GM19455 (cell line): Measurements from ENCODE around the gene ERVFRD-1.
"Not testable (repeated sequence)": the region's sequence is repeated elsewhere in the genome, so short reads cannot be mapped to it uniquely, and the experiment has no call there.

Experiments used
- ATAC-seq: cut with Tn5 transposase; IDR thresholded peaks from one replicate; pipeline ENCODE4 v1.9.1; 2021; ENCODE audit not compliant: unreplicated experiment

The ERVFRD-1 gene

DNA sequence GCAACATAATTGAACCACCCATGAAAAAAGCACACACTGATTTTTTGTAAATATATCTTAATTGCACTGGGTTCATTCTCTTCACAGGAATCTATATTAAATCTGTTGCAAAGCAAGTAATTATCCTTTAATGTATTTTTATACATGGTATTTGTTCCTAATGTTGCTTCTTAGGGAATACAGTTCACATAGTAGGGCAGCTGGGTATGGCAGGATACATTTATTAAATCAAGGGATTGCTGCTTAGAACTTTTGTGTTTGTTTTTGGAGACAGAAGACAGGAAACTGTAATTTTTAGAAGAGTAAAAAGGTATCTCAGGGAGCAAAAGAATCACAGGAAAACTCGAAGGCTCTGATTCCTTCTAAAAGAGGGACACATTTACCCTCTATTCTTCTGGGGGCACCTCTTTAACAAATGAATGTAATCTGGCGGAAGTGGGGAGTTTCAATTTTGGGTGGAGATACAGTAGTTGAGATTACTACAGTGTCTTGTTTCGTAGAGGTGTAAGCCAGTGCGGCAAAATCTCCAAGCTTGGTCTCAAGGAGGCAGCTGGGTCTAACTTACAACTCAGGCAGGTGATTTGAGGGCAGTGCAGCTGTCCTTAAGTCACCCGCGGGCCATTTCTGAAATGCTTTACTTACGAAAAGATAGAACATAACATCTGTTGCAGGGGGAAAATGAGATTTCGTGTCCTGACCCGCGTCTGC lies 18.7 kb downstream of the ERVFRD-1 start:
- ATAC-seq: peak; percentile 45

DNA sequence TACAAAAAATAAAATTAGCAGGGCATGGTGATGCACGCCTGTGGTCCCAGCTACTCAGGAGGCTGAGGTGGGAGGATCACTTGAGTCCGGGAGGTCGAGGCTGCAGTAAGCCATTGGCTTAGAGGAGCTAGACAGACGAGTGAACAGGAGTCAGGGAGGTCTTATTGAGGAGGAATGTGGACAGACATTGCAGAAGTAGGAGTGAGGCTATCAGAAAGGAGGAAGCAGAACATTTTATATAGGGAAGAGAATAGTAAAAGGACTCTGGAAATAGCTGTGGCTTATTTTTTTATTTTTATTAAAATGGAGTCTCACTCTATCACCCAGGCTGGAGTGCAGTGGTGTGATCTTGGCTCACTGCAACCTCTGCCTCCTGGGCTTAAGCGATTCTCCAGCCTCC lies 20.4 kb downstream of the ERVFRD-1 start:
- not testable (repeated sequence) for ATAC-seq

DNA sequence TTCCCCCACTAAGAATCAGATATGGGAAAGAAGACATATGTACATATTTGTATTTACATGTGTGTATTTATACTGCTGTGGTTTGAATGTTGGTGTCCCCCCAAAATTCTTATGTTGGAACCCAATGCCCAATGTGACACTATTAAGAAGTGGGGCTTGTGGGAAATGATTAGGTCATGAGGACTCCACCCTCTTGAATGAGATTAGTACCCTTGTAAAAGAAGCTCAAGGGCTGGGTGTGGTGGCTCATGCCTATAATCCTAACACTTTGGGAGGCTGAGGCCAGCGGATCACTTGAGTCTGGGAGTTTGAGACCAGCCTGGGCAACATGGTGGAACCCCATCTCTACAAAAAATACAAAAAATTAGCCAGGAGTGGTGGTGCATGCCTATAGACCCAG lies 21.8 kb downstream of the ERVFRD-1 start:
- ATAC-seq: no peak

DNA sequence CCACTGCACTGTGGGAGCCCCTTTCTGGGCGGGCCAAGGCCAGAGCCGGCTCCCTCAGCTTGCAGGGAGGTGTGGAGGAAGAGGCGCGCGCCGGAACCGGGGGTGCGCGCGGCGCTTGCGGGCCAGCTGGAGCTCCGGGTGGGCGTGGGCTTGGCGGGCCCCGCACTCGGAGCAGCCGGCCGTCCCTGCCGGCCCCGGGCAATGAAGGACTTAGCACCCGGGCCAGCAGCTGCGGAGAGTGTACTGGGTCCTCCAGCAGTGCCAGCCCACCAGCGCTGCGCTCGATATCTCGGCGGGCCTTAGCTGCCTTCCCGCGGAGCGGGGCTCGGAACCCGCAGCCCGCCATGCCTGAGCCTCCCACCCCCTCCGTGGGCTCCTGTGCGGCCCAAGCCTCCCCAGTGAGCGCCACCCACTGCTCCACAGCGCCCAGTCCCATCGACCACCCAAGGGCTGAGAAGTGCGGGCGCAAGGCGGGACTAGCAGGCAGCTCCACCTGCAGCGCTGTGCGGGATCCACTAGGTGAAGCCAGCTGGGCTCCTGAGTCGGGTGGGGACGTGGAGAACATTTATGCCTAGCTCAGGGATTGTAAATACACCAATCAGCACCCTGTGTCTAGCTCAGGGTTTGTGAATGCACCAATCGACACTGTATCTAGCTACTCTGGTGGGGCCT lies 24.2 kb downstream of the ERVFRD-1 start:
- not testable (repeated sequence) for ATAC-seq

DNA sequence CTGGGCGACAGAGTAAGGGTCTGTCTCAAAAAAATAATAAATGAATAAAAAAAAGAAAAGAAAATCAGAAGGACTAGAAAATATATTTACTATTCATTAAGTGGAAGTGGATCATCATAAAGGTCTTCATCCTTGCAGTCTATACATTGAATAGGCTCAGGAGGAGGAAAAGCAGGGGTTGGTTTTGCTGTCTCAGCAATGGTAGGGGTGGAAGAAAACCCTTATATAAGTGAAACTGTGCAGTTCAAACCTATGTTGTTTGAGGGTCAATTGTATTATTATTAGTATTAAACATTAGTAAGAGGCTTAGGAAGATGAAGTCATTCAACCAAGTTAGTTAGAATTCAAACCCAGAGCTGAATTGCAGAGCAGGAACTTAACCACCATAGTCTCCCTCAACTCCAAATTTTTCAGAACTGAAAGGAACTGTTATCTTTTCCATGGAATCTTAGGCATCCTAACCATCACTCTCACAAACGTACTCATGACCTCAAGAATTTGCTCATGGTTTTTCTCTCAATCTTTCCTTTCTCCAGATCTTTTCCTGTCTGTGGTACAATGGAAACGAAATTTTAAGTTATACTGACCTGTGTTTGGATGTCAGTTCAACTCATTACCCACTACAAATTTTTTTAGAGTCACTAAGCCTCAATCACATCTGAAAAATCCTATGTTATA lies 25.6 kb downstream of the ERVFRD-1 start:
- ATAC-seq: no peak

DNA sequence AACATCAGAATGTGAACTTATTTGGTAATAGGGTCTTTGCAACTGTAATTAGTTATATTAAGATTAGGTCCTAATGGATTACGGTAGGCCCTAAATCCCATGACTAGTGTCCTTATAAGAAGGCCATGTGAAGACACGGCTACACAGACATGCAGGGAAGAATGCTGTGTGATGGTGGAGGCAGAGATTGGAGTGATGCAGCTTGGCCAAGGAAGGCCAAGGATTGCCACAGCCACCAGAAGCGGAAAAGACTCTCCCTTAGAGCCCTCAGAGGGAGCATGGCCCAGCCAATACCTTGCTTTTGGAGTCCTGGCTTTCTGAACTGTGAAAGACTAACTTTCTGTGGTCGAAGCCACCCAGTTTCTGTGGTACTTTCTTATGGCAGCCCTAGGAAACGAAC lies 27.6 kb downstream of the ERVFRD-1 start:
- no peak for ATAC-seq

DNA sequence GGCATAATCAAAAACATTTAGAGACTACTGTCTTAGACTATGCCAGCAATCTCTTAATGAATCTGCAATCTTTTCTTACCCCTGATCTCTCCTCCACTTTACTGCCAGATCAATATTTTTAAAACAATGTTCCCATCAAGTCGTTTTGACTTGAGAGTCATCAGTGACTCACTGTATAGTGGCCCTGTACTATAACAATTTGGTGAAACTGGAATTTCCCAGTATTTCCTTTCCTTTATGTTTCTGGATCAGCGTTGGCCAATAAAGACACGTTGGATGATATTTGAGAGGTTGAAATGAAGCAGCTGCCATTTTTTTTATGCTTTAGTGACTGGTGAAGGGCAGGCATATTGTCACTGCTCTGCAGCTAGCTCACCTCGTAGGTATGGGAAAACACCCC lies 28.0 kb downstream of the ERVFRD-1 start:
- no peak for ATAC-seq

DNA sequence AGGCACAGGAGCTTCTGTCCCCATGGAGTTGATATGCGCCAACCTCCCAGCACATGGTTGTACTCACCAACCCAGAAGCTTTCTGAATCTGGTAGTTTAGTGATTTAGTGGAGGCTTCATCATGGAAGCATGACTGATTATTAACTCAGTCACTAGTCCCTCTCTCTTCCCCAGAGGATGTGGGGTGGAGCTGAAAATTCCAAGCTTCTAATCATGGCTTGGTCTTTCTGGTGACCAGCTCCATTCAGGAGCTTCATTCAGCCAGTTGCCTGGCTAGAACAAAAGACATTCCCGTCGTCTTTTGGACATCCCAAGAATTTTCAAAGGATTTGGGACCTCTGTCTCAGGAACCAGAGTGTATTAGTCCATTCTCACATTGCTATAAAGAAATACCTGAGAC lies 31.2 kb downstream of the ERVFRD-1 start:
- ATAC-seq: no peak

DNA sequence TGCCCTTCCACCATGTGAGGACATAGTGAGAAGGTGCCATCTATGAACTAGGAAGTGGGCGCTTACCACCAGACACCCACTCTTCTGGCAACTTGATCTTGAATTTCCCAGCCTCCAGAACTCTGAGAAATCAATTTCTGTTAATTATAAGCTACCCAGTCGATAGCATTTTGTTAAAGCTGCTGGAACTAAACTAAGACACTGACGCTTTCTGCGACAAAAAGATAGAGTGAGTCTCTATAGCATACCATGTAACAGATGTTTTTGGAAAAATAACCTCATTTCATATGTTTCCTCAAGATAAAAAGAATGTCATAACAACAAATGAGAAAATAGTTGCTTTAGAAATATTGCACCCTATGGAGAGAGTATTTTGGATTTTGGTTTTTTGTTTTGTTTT lies 33.3 kb downstream of the ERVFRD-1 start:
- no peak for ATAC-seq

DNA sequence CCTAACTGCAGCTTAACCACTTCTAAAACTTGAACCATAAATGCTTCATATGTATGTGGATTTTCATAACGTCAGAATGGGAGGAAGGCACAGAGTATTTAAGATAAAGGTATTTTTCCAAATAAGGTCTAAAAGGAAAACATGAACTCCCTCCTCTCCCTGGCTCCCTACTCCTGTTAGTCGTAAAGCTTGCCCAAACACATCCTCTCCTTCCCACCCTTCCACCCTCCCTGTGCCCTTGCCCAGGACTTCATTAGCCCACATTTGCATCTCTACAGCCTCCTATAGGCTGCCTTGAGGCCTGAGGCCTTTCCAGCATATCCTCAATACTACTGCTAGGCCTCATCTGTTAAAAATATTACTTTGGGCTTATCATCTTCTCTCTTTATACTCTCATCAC lies 35.0 kb downstream of the ERVFRD-1 start:
- no peak for ATAC-seq

DNA sequence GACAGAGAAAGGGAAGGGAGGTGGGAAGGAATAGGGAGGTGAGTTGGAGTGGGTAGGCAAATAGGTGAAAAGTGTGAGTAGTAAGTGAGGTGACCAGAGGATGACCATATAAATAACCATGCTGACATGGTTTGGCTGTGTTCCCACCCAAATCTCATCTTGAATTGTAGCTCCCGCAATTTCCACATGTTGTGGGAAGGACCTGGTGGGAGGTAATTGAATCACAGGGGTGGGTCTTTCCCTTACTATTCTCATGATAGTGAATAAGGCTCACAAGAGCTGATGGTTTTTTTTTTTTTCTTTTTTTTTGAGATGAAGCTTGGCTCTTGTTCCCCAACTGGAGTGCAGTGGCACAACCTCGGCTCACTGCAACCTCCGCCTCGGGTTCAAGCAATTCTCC lies 39.4 kb downstream of the ERVFRD-1 start:
- no peak for ATAC-seq

DNA sequence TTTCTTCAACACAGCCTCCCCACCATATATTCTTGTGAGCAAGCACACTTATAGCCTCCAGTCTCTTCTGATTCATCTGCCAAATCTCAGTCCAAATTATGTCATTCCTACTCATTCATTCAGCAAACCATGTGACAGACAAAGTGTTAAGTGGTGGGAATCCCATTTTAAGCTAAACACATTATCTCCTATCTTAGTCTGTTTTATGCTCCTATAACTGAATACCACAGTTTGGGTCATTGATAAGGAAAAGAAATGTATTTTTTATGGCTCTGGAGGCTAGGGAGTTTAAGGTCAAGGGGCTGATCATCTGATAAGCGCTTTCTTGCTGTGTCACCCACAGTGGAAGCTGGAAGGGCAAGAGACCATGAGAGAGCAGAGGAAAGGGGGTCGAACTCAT lies 41.8 kb downstream of the ERVFRD-1 start:
- ATAC-seq: no peak

DNA sequence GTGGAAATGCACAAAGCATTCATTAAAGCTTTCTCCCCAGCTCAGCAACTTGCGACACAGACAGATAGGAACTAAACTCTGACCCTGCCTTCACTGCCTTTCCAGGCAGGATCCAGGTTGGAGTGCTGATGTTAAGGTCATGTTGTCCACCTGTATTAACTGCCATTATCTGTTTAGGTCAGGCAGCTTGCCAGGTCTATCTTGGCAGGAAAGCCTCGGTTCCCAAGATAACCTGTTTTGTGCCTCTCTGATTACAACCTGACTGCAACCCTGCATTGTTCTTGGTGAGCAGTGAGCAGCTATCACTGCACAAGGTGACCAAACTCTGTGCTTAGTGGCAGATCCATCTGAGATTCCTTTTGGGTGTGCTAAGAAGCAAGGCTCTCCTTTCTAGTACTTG lies 44.2 kb downstream of the ERVFRD-1 start:
- ATAC-seq: no peak

DNA sequence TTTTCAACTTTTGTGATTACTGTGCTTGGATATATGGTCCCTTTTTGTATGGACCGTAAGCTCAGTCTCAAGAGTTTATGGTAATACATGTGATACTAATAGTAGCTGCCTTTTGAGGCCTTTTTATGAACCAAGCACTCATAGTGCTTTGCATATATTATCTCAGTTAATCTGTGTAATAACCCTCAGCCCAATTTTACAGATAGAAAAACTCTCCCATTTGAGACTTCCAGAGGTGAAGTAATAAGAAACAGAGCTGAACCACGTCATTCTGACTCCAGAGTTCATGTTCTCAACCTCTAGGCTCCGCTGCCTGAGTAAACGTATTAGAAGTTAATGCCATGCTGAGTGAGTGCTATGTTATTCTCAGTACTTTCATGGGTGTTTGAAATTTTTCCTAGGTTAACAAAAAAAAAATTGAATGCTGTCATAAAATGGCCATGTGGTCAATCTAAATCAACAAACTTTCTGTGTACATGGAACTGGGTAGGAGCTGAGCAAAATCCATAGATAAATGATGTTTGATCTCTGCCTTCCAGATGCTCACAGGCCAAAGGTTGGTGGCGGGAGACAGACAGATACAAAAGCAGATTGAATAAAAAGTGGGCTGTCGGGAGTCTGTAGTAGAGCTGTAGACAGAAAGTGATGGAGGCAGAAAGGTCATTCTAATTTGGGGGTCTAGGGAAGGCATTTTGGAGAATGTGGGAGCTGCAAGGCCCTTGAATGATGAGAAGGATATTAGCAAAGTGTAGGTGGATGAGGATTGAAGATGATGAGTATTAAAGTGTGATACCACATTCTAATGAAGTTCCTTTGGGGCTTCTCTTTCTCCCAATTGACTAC lies 44.8 kb downstream of the ERVFRD-1 start:
- no peak for ATAC-seq

DNA sequence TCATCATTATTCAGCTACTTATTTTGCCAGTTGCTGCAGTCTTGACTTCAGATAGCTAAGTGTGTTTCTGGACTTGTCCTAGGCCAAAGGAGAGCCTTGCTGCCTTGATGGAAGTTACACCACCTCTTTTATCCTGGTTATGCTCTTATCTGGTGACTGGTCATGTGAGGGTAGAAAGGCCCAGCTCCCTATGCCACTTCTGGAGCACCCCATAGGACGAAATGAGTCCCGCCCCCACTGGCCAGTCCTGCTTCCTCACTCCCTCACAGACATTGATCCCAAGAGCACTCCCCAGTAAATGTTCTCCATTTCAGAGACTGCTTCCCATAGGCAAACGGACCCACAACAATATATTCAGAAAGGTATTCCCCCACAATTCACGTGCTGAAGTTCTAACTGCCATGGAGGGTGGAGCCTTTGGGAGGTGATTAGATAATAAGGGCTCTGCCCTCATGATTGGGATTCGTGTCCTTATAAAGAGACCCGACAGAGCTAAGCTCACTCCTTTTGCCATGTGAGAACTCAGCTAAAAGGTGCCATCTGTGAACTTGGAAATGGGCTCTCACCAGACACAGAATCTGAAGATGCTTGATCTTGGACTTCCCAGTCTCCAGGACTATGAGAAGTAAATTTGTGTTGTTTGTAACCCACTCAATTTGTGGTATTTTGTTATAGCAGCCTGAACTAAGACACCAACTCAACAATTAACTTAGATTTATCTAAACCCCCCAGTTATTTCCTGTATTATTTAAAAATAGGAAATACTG lies 45.9 kb downstream of the ERVFRD-1 start:
- no peak for ATAC-seq

DNA sequence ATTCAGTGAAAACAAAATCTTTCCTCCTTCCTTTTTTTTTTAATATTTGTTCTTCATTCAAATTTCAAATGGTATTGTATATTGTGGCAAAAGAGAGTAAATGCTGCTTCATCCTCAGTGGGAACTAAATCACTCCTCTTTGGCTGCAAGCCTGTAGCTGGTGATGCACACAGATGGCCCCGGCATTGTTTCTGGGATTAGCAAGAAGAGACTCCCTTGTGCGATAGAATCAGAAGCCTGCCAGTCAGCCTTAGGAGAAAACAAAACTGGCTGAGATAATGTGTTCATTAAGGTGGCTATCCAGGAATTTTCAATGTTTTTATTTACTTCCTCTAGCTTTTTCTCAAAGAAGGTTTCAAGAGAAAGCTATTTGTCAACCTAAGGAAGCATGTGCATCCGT lies 46.7 kb downstream of the ERVFRD-1 start:
- no peak for ATAC-seq

DNA sequence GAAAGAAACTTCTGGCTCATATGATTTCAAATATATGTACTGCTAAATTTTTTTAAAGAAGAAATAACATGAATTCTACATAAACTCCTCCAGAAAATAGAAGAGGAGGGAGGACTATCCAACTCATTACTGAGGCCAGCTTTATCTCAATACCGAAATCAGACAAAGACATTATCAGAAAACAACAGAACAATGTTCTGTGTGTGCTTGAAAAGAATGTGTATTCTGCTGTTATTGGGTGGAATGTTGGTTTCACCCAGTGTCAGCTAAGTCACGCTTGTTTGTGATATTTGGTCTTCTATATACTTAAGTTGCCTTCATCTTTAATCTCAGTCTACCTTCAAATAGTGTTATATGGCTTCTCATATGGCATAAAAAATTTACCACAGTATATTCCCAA lies 48.8 kb downstream of the ERVFRD-1 start:
- ATAC-seq: no peak

DNA sequence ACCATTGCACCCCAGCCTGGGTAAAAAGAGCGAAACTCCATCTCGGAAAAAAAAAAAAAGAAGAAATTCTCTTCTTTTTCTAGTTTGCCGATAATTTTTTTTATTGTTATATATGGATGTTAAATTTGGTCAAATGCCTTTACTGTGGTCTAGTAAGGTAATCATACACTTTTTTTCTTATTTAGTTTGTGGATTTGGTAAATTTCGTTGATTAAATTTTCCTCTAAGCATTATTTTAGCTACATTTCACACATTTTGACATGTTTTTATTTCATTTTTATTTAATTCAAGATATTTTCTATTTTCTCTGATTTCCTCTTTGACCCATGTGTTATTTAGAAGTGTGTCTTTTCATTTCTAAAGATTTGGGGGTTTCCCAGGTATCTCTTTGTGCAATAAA lies 49.4 kb downstream of the ERVFRD-1 start:
- ATAC-seq: no peak

DNA sequence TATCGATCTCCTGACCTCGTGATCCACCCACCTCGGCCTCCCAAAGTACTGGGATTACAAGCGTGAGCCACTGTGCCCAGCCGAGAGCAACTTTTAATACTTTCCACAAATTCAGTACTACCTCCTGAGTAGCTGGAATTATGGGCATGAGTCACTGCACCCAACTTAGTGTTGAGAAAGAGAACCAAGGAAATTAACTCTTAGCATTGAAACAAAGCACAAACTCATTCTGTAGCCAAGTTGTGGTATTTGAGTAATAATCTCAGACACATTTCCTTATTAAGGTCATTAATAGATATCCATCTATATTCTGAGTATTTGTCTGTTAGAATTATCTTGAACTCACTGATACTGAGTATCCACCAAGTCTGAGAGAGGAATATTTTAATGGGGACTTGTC lies 53.1 kb downstream of the ERVFRD-1 start:
- ATAC-seq: no peak

DNA sequence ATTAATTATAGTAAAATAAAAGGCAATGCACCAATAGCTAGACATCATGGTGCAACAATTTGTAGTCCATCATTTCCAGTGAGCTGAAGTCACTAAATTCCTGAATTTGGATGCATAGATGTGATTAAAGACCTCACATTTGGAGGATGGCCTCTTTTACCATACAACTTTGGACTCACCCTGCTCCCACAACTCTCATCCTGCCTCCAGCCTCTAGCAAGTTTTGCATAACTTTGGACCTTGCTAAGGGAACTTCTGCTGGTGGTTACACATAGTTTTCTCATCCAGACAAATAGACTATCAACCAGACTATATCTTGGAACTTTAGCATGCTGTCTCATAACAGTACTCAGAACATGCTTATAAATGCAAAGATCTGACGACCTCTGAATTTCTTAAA lies 54.7 kb downstream of the ERVFRD-1 start:
- ATAC-seq: no peak
